Measurements from ENCODE around the gene TATDN2. TPM values are rescaled to one million over a fixed set of nuclear protein-coding genes. Genes with fewer than 3 reads are reported as not detected.

The TATDN2 gene
- total RNA-seq, 2 donors from 2014 or later, result 9.8 to 14.3 TPM

DNA sequence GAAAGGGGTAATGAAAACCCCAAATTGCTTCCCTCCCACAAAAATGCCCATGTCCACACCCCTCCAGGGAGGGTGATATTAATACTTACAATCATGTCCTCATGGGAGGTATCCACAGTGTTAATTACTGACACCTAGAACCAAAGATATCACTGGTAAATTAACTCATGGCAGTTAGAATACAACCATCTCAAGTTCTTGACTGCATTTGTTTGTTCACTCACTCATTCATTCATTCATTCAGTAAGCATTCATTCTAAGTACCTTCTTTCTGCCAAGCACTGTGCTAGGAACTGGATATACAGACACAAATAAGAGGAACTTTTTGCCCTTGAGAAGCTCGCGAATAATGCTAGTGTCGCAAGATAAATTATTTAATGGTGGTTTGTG, 69.7 kb downstream of the TATDN2 start:
- no peak for DNase-seq (ENCODE audit: low spot score)
- Histone ChIP-seq H3K27ac (no peak overlapping the region), H3K9me3 (no peaks in the 10 kb centered on the region), H3K4me3 (no peak overlapping the region), H3K27me3 (no peaks in the 10 kb centered on the region), H3K36me3 (peaks cover 55% of the 10 kb centered on the region), H3K4me1 (peaks cover 0 to 23% of the 10 kb centered on the region in 2 donors)
- TF ChIP-seq, protein P1, sequence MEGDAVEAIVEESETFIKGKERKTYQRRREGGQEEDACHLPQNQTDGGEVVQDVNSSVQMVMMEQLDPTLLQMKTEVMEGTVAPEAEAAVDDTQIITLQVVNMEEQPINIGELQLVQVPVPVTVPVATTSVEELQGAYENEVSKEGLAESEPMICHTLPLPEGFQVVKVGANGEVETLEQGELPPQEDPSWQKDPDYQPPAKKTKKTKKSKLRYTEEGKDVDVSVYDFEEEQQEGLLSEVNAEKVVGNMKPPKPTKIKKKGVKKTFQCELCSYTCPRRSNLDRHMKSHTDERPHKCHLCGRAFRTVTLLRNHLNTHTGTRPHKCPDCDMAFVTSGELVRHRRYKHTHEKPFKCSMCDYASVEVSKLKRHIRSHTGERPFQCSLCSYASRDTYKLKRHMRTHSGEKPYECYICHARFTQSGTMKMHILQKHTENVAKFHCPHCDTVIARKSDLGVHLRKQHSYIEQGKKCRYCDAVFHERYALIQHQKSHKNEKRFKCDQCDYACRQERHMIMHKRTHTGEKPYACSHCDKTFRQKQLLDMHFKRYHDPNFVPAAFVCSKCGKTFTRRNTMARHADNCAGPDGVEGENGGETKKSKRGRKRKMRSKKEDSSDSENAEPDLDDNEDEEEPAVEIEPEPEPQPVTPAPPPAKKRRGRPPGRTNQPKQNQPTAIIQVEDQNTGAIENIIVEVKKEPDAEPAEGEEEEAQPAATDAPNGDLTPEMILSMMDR (IDR thresholded peaks at IDR 0.05), result no peak

DNA sequence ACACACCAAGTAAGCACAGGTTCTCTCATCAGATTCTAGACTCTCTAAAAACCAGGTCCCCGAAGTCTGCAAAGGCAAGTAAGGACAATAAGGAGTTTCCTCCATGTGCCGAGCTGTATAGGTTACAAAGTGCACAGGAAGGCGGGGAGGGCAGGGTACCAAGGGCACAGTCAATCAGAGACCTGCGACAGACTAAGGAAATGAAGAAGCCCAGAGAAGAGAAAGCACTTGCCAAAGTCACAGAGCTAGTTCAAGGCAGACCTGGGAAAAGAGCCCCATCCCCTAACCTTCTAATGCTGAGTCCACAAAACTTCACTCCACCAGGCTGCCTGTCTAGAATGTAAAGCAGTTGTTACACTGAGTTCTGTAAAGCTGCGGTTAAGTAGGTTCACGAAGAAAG, 71.0 kb downstream of the TATDN2 start:
- H3K4me1 ChIP-seq, result peaks cover 0 to 23% of the 10 kb centered on the region in 2 donors
- no peak overlapping the region for H3K27ac ChIP-seq
- no peaks in the 10 kb centered on the region for H3K27me3 ChIP-seq
- H3K4me3 ChIP-seq, result peak overlapping the region in 1 of 2 donors; percentile 93
- DNase-seq (ENCODE audit: low spot score), result no peak
- peaks cover 48% of the 10 kb centered on the region for H3K36me3 ChIP-seq
- no peaks in the 10 kb centered on the region for H3K9me3 ChIP-seq
- TF ChIP-seq, protein P1 (IDR thresholded peaks at IDR 0.05), result no peak

DNA sequence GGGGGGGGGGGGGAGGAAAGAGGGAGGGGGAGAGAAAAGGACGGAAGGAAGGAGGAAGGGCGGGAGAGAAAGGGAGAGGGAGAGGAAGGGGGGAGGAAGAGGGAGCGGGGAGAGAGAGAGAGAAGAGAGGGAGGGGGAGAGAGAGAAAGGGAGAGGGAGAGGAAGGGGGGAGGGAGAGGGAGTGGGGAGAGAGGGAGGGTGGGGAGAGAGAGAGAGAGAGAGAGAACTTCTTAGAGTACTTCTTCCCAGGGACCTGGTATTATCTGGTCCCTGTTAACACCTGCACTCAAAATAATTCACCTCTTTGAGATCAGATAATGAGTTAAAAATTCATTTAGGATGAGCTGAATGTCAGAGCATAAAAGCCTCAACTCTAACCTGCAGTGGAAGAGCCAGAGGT, 71.5 kb downstream of the TATDN2 start:
- DNase-seq (ENCODE audit: low spot score), result no peak
- H3K27ac ChIP-seq, result no peak overlapping the region
- peaks cover 0 to 23% of the 10 kb centered on the region in 2 donors for H3K4me1 ChIP-seq
- peaks cover 42% of the 10 kb centered on the region for H3K36me3 ChIP-seq
- TF ChIP-seq, protein P1 (IDR thresholded peaks at IDR 0.05), result no peak
- no peaks in the 10 kb centered on the region for H3K9me3 ChIP-seq
- H3K4me3 ChIP-seq, result peak overlapping the region; percentile 87 to 93
- H3K27me3 ChIP-seq, result no peaks in the 10 kb centered on the region

DNA sequence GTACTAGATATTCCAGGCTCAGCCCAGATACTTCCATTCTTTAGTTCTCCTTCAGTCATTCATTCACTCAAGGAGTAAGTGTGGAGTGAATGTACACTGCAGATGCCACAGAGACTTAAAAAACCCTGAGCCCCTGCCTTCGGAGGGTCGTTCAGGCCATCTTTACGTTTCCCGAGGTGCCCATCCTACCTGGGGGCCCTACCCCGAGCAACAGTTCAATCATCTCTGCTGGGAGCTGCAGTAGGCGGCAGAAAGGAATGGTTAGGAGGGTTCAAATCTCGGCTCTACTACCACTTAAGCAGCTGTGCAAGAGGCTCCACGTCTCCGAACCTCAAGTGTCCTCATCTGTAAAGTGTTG, 72.0 kb downstream of the TATDN2 start:
- peak overlapping the region; percentile 87 to 93 for H3K4me3 ChIP-seq
- H3K9me3 ChIP-seq, result no peaks in the 10 kb centered on the region
- H3K36me3 ChIP-seq, result peaks cover 37% of the 10 kb centered on the region
- TF ChIP-seq, protein P1 (IDR thresholded peaks at IDR 0.05), result no peak
- no peak for DNase-seq (ENCODE audit: low spot score)
- peaks cover 0 to 23% of the 10 kb centered on the region in 2 donors for H3K4me1 ChIP-seq
- H3K27ac ChIP-seq, result peak overlapping the region; percentile 64 to 87
- no peaks in the 10 kb centered on the region for H3K27me3 ChIP-seq

DNA sequence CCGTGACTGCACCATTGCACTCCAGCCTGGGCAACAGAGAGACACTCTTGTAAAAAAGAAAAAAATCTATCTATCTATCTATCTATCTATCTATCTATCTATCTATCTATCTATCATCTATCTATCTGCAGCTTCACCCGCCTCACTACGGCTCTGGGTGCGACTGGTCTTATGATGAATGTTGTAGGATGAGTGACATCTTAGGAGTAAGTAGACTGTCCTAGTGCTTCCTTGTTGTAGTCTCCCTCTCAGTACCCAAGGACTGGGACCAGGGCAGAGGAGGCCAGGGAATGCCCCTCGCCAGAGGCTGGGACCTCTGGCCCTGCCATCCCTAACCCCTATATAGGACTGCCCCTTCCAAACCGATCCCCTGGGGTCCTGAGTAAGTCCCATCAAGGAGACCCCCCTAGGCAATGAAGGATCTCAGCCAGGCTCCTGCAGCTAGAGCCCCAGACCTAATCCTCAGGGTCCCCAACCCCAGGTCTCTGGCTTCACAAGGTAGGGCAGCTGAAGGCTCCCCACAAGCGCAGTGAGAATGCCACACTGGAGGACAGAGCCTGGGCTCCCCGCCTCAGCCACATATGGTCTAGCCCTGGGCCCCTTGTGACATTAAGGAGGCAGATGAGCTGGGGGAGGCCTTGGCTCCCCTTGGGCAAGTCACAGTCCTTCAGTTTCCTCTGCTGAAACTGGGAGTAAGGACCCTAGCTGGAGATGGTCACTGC, 73.5 kb downstream of the TATDN2 start:
- TF ChIP-seq, protein P1 (IDR thresholded peaks at IDR 0.05), result no peak
- Histone ChIP-seq H3K4me3 (peak overlapping the region in 1 of 2 donors; percentile 93), H3K27ac (peak overlapping the region; percentile 64 to 87), H3K27me3 (no peaks in the 10 kb centered on the region), H3K36me3 (peaks cover 24% of the 10 kb centered on the region), H3K4me1 (peaks cover 0 to 23% of the 10 kb centered on the region in 2 donors), H3K9me3 (no peaks in the 10 kb centered on the region)
- no peak for DNase-seq (ENCODE audit: low spot score)

DNA sequence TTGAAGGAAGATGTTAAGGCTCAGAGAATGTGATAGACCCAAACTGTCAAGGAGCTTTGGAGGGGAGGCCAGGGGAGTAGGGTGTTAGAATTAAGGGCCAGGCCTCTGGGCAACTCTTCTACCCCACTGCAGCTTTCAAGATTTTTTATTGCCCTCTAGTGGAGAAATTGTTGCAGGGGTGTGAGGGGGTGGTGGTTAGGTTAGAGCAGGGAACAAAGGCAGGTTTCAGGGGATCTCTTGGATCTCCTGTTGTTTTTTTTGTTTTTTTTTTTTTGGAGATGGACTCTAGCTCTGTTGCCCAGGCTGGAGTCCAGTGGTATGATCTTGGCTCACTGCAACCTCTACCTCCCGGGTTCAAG, 74.1 kb downstream of the TATDN2 start:
- Histone ChIP-seq H3K36me3 (peaks cover 19% of the 10 kb centered on the region), H3K4me1 (peaks cover 0 to 23% of the 10 kb centered on the region in 2 donors)

More for the DNA sequence above, 74.1 kb downstream of the TATDN2 start:
- TF ChIP-seq, protein P1 (IDR thresholded peaks at IDR 0.05), result no peak
- Histone ChIP-seq H3K9me3 (no peaks in the 10 kb centered on the region), H3K27me3 (no peaks in the 10 kb centered on the region), H3K4me3 (no peak overlapping the region), H3K27ac (no peak overlapping the region)
- no peak for DNase-seq (ENCODE audit: low spot score)
